ENCODE data around the gene ADGRE1. TPM values are rescaled to one million over a fixed set of nuclear protein-coding genes. Genes with fewer than 3 reads are reported as not detected.

The ADGRE1 gene
- total RNA-seq, 1 donor from 2014 or later, result not detected

DNA sequence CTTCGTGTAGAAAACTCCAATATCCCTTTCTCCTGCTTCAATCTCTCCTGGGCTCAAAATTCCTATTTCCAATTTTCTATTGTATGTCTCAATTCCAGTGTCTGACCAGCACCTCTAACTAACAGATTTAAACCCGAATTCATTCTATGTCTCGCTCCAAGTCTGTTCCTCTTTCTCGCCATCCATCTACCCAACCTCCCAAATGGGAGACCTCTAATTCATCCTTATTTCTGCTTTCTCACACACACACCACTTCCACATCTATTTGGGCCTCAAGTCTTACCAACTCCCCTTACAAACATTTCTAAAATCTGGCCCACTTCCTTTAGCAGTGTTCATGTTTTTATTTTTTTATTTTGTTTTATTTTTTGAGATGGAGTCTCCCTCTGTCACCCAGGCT is 80.6 kb downstream of the ADGRE1 start:
- H3K79me2 ChIP-seq (ENCODE audit: low read depth), result no peaks in the 10 kb centered on the region
- no peak overlapping the region for H2AFZ ChIP-seq (replicated peaks)
- H3K4me3 Mint-ChIP-seq, result no peak overlapping the region
- H3K9me3 ChIP-seq (ENCODE audit: low read depth), result no peaks in the 10 kb centered on the region
- H3K36me3 ChIP-seq, result no peaks in the 10 kb centered on the region
- H3K27ac ChIP-seq, result no peak overlapping the region
- no peak overlapping the region for H3K27ac Mint-ChIP-seq
- H3K27me3 Mint-ChIP-seq (ENCODE audit: insufficient read depth, low read depth), result peaks cover 2% of the 10 kb centered on the region
- H3K36me3 Mint-ChIP-seq, result no peaks in the 10 kb centered on the region
- TF ChIP-seq EZH2 (IDR thresholded peaks at IDR 0.05) (no peak), CTCF (IDR thresholded peaks at IDR 0.05) (no peak), EZH2phosphoT487 (IDR thresholded peaks at IDR 0.05) (no peak)
- peaks cover 12% of the 10 kb centered on the region for H3K9me3 Mint-ChIP-seq
- no peaks in the 10 kb centered on the region for H3K4me1 Mint-ChIP-seq
- H3K4me1 ChIP-seq, result no peaks in the 10 kb centered on the region
- no peak overlapping the region for H3K4me3 ChIP-seq
- H3K27me3 ChIP-seq, result no peaks in the 10 kb centered on the region
- H3K4me2 ChIP-seq, result no peak overlapping the region
- H3F3A ChIP-seq (ENCODE audit: low read depth), result no peaks in the 10 kb centered on the region
- DNase-seq (ENCODE audit: low spot score), result no peak
- H4K20me1 ChIP-seq (ENCODE audit: low read depth), result no peaks in the 10 kb centered on the region
- no peak overlapping the region for H3K9ac ChIP-seq

GRCh38 chr19:6969490-6969889 is 82.1 kb downstream of the ADGRE1 start:
- H3K27me3 ChIP-seq, result no peaks in the 10 kb centered on the region
- no peak overlapping the region for H3K27ac ChIP-seq
- H2AFZ ChIP-seq (replicated peaks), result no peak overlapping the region
- no peak for DNase-seq (ENCODE audit: low spot score)
- H3K79me2 ChIP-seq (ENCODE audit: low read depth), result no peaks in the 10 kb centered on the region
- no peaks in the 10 kb centered on the region for H3K36me3 ChIP-seq
- Mint-ChIP-seq H3K36me3 (no peaks in the 10 kb centered on the region), H3K4me1 (no peaks in the 10 kb centered on the region), H3K27ac (no peak overlapping the region), H3K27me3 (ENCODE audit: insufficient read depth, low read depth) (peaks cover 2% of the 10 kb centered on the region), H3K4me3 (no peak overlapping the region), H3K9me3 (peaks cover 7% of the 10 kb centered on the region)
- no peak overlapping the region for H3K9ac ChIP-seq
- H3K4me3 ChIP-seq, result no peak overlapping the region
- TF ChIP-seq EZH2phosphoT487 (IDR thresholded peaks at IDR 0.05), result no peak
- TF ChIP-seq EZH2 (IDR thresholded peaks at IDR 0.05), result no peak
- TF ChIP-seq CTCF (IDR thresholded peaks at IDR 0.05), result no peak
- H3F3A ChIP-seq (ENCODE audit: low read depth), result no peaks in the 10 kb centered on the region
- no peaks in the 10 kb centered on the region for H3K4me1 ChIP-seq
- H4K20me1 ChIP-seq (ENCODE audit: low read depth), result no peaks in the 10 kb centered on the region
- no peak overlapping the region for H3K4me2 ChIP-seq
- H3K9me3 ChIP-seq (ENCODE audit: low read depth), result no peaks in the 10 kb centered on the region

- Histone ChIP-seq H3K79me2 (ENCODE audit: low read depth) (no peaks in the 10 kb centered on the region), H4K20me1 (ENCODE audit: low read depth) (no peaks in the 10 kb centered on the region), H3K27me3 (no peaks in the 10 kb centered on the region), H3K9ac (no peak overlapping the region), H3K4me2 (no peak overlapping the region), H3K4me1 (no peaks in the 10 kb centered on the region), H3K9me3 (ENCODE audit: low read depth) (no peaks in the 10 kb centered on the region), H3K27ac (no peak overlapping the region), H3K36me3 (no peaks in the 10 kb centered on the region), H2AFZ (replicated peaks) (no peak overlapping the region), H3F3A (ENCODE audit: low read depth) (no peaks in the 10 kb centered on the region), H3K4me3 (no peak overlapping the region)
- H3K9me3 Mint-ChIP-seq, result peaks cover 6% of the 10 kb centered on the region
- no peak overlapping the region for H3K4me3 Mint-ChIP-seq
- peaks cover 2% of the 10 kb centered on the region for H3K27me3 Mint-ChIP-seq (ENCODE audit: insufficient read depth, low read depth)
- TF ChIP-seq EZH2phosphoT487 (IDR thresholded peaks at IDR 0.05), result no peak
- TF ChIP-seq EZH2 (IDR thresholded peaks at IDR 0.05), result no peak
- TF ChIP-seq CTCF (IDR thresholded peaks at IDR 0.05), result no peak
- H3K36me3 Mint-ChIP-seq, result no peaks in the 10 kb centered on the region
- DNase-seq (ENCODE audit: low spot score), result no peak
- H3K27ac Mint-ChIP-seq, result no peak overlapping the region
- H3K4me1 Mint-ChIP-seq, result no peaks in the 10 kb centered on the region
These were observed 82.6 kb downstream of the ADGRE1 start for GRCh38 chr19:6970021-6970420.

Measured in neural progenitor cell (in vitro differentiated cells).